HCT116 (cell line): ENCODE results near the gene TOP3B. TPM values are rescaled to one million over a fixed set of nuclear protein-coding genes. Genes with fewer than 3 reads are reported as not detected.

Source experiments
- ATAC-seq: fragments of 200-7000 bp; cut with Tn5 transposase; 2 replicates; pipeline ENCODE4 v1.9.1; 2020; ENCODE audit warnings: mild to moderate bottlenecking, moderate library complexity
- BruUV-seq: library from RNA; stranded (reverse); fragments of 400-500 nt; replicated peaks from 2 replicates; lab custom pipeline; 2021; lab: Mats Ljungman, UMichigan
- CTCF ChIA-PET: fragments of 300-600 bp; sonication (Branson Sonifier 250); formaldehyde crosslinking; loops from one replicate; lab custom pipeline; 2021; ENCODE audit warnings: antibody characterized with exemption; lab: Charles Lee
- POLR2A ChIA-PET: fragments of 300-600, 350-600 bp; sonication (Branson Sonifier 250); formaldehyde crosslinking; loops from one replicate; lab custom pipeline; 2021; ENCODE audit warnings: antibody characterized with exemption; lab: Charles Lee
- RAD21 ChIA-PET, 2 experiments: fragments of 300-600 bp; sonication (Branson Sonifier 250); formaldehyde crosslinking; loops; one replicate each; lab custom pipeline; 2023; ENCODE audit warnings: low total read pairs in 2 of 2; ENCODE audit not compliant: uncharacterized antibody in 2 of 2, unreplicated experiment in 2 of 2, low non-redundant PET in 1 of 2; lab: Charles Lee
- DNase-seq: peaks from one replicate; pipeline ENCODE4 v3.0.0-alpha.2; 2010; ENCODE audit warnings: low read depth, low spot score
- H2AFZ ChIP-seq: fragments of 200-600 bp; shearing (Covaris generic), sonication (generic); 2 replicates; pipeline ENCODE4 v1.6.1; 2017; ENCODE audit warnings: low read depth, mixed run types, mixed read lengths, antibody characterized with exemption, low read length; ENCODE audit not compliant: poor library complexity, severe bottlenecking
- H3K27ac ChIP-seq: 2 replicates; pipeline ENCODE4 v1.5.1; 2012; ENCODE audit warnings: low read depth, low read length
- H3K27me3 ChIP-seq: fragments of 200-600 bp; sonication (generic); 2 replicates; pipeline ENCODE4 v1.6.1; 2016; ENCODE audit warnings: mixed run types, low read length, mixed read lengths; ENCODE audit not compliant: insufficient read depth
- H3K36me3 ChIP-seq, 2 experiments: fragments of 200-500 bp in 1 of 2; fragments of 200-600 bp in 1 of 2; sonication (Bioruptor generic) in 1 of 2; sonication (generic) in 1 of 2; 2 replicates each; pipeline versions ENCODE4 v1.5.1 to v1.6.1; 2014 to 2016; ENCODE audit warnings: low read length in 2 of 2, inconsistent platforms in 1 of 2, mixed read lengths in 1 of 2, mixed run types in 1 of 2; ENCODE audit not compliant: insufficient read depth in 2 of 2, control insufficient read depth in 1 of 2
- H3K4me1 ChIP-seq, 2 experiments: fragments of 200-600 bp in 1 of 2; sonication (generic) in 1 of 2; 2 replicates each; pipeline versions ENCODE4 v1.5.1 to v1.6.1; 2012 to 2017; ENCODE audit warnings: low read length in 2 of 2, inconsistent platforms in 1 of 2, mild to moderate bottlenecking in 1 of 2, mixed read lengths in 1 of 2, mixed run types in 1 of 2, moderate library complexity in 1 of 2; ENCODE audit not compliant: insufficient read depth in 2 of 2, control insufficient read depth in 1 of 2
- H3K4me2 ChIP-seq: fragments of 200-600 bp; sonication (generic); 2 replicates; pipeline ENCODE4 v1.6.1; 2017; ENCODE audit warnings: mixed run types, low read length, mixed read lengths
- H3K4me3 ChIP-seq, 2 experiments: fragments of 200-600 bp in 1 of 2; sonication (generic) in 1 of 2; replicated peaks in 1 of 2; 2 replicates each; pipeline ENCODE4 v1.5.1; 2011 to 2016; ENCODE audit warnings: low read length in 2 of 2, control low read depth in 1 of 2, low read depth in 1 of 2, mild to moderate bottlenecking in 1 of 2, mixed read lengths in 1 of 2, mixed run types in 1 of 2
- H3K79me2 ChIP-seq: fragments of 200-600 bp; sonication (generic); 2 replicates; pipeline ENCODE4 v1.6.1; 2017; ENCODE audit warnings: mild to moderate bottlenecking, mixed run types, low read length, moderate library complexity, mixed read lengths; ENCODE audit not compliant: insufficient read depth
- H3K9ac ChIP-seq: fragments of 200-600 bp; sonication (generic); 2 replicates; pipeline ENCODE4 v1.6.1; 2016; ENCODE audit warnings: low read length, mixed read lengths
- H3K9me2 ChIP-seq: fragments of 200-600 bp; sonication (generic), shearing (Covaris generic); 2 replicates; pipeline ENCODE4 v1.6.1; 2017; ENCODE audit warnings: mixed run types, mild to moderate bottlenecking, moderate library complexity; ENCODE audit not compliant: insufficient read depth
- H3K9me3 ChIP-seq, 2 experiments: fragments of 200-500 bp in 1 of 2; fragments of 200-600 bp in 1 of 2; sonication (Bioruptor generic) in 1 of 2; sonication (generic) in 1 of 2; 2 replicates each; pipeline ENCODE4 v1.6.1; 2014 to 2017; ENCODE audit warnings: low read length in 2 of 2, mixed read lengths in 2 of 2, inconsistent platforms in 1 of 2, low read depth in 1 of 2, mild to moderate bottlenecking in 1 of 2, mixed run types in 1 of 2, moderate library complexity in 1 of 2; ENCODE audit not compliant: control insufficient read depth in 1 of 2, insufficient read depth in 1 of 2
- H4K20me1 ChIP-seq: fragments of 200-600 bp; sonication (generic), shearing (Covaris generic); 2 replicates; pipeline ENCODE4 v1.6.1; 2017; ENCODE audit warnings: mixed run types, mild to moderate bottlenecking, moderate library complexity; ENCODE audit not compliant: insufficient read depth
- ATF3 ChIP-seq: IDR thresholded peaks from 2 replicates; pipeline ENCODE4 v1.6.1; 2012
- CBX3 ChIP-seq: IDR thresholded peaks from 2 replicates; pipeline ENCODE4 v1.6.1; 2012; ENCODE audit warnings: low read depth
- CEBPB ChIP-seq: IDR thresholded peaks from 2 replicates; pipeline ENCODE4 v1.6.1; 2012; ENCODE audit warnings: low read depth
- EGR1 ChIP-seq: IDR thresholded peaks from 2 replicates; pipeline ENCODE4 v1.6.1; 2012; ENCODE audit warnings: low read depth
- ELF1 ChIP-seq: IDR thresholded peaks from 2 replicates; pipeline ENCODE4 v1.6.1; 2012; ENCODE audit warnings: low read depth, borderline replicate concordance
- EZH2phosphoT487 ChIP-seq: fragments of 200-600 bp; IDR thresholded peaks from 2 replicates; pipeline ENCODE4 v1.6.1; 2018; ENCODE audit warnings: antibody characterized with exemption, borderline replicate concordance
- JUND ChIP-seq: IDR thresholded peaks from 2 replicates; pipeline ENCODE4 v1.6.1; 2012
- MAX ChIP-seq: IDR thresholded peaks from 2 replicates; pipeline ENCODE4 v1.6.1; 2012
- POLR2A ChIP-seq: IDR thresholded peaks from 2 replicates; pipeline ENCODE4 v1.7.0; 2011; ENCODE audit warnings: borderline replicate concordance; ENCODE audit not compliant: insufficient read depth, insufficient read length; ENCODE audit errors: extremely low read depth
- POLR2AphosphoS5 ChIP-seq: IDR thresholded peaks from 2 replicates; pipeline ENCODE4 v1.6.1; 2011; ENCODE audit warnings: mild to moderate bottlenecking, low read depth, low read length, moderate library complexity
- REST ChIP-seq: IDR thresholded peaks from 2 replicates; pipeline ENCODE4 v1.6.1; 2012; ENCODE audit warnings: low read depth
- SP1 ChIP-seq: IDR thresholded peaks from 2 replicates; pipeline ENCODE4 v1.6.1; 2012; ENCODE audit warnings: low read depth
- SRF ChIP-seq: IDR thresholded peaks from 2 replicates; pipeline ENCODE4 v1.6.1; 2012; ENCODE audit warnings: low read depth
- ZBTB33 ChIP-seq: IDR thresholded peaks from 2 replicates; pipeline ENCODE4 v1.6.1; 2011; ENCODE audit warnings: mild to moderate bottlenecking, low read length, moderate library complexity; ENCODE audit not compliant: insufficient replicate concordance; ENCODE audit errors: extremely low read depth
- ZFX ChIP-seq: fragments of 450-650 bp; IDR thresholded peaks from 2 replicates; pipeline ENCODE4 v1.6.1; 2017
- ZNF274 ChIP-seq: fragments of 200-500 bp; sonication (Bioruptor generic); IDR thresholded peaks from 2 replicates; pipeline ENCODE4 v1.6.1; 2014; ENCODE audit warnings: mild to moderate bottlenecking, low read depth, low read length, inconsistent platforms
- intact Hi-C: fragments of 100-400 bp; cut with micrococcal nuclease; formaldehyde crosslinking; loops from 2 replicates; pipeline ENCODE4 v1.10.0; 2022
- total RNA-seq: library from RNA; stranded (reverse); gene quantifications from one replicate; pipeline ENCODE4 v1.2.1, GENCODE V29; 2021; ENCODE audit not compliant: unreplicated experiment

TOP3B gene
- total RNA-seq, 1 experiment from 2014 or later: 50.1 TPM

GRCh38 chr22:21932347-21932746, 50.2 kb downstream of the TOP3B start:
- intact Hi-C loops: no loop called here
- DNase-seq: no peak
- Histone ChIP-seq H3K36me3 (peaks cover 13 to 36% of the 10 kb centered on the region in 2 experiments), H2AFZ (no peak overlapping the region), H3K79me2 (peaks cover 8% of the 10 kb centered on the region; the same call in 1 of the 2 replicates), H3K4me2 (no peak overlapping the region), H3K27ac (no peak overlapping the region), H3K9ac (no peak overlapping the region), H3K9me3 (no peaks in the 10 kb centered on the region), H3K27me3 (no peaks in the 10 kb centered on the region), H3K4me3 (no peak overlapping the region), H4K20me1 (no peaks in the 10 kb centered on the region), H3K9me2 (no peaks in the 10 kb centered on the region), H3K4me1 (peaks cover under 1 to 8% of the 10 kb centered on the region in 2 experiments; a peak in 3 of 4 replicates)
- ChIA-PET CTCF (no interaction called here), POLR2A (no interaction called here), RAD21 (no interaction called here)
- no TSS peak for BruUV-seq
- TF ChIP-seq CBX3: no peak
- TF ChIP-seq SRF: no peak
- no peak for TF ChIP-seq ZNF274
- TF ChIP-seq ZBTB33: no peak
- TF ChIP-seq ZFX: no peak
- no peak for TF ChIP-seq POLR2AphosphoS5
- TF ChIP-seq REST: no peak
- TF ChIP-seq JUND: no peak
- TF ChIP-seq ATF3: no peak
- no peak for TF ChIP-seq MAX
- TF ChIP-seq EGR1: no peak
- no peak for TF ChIP-seq ELF1
- TF ChIP-seq SP1: no peak
- TF ChIP-seq EZH2phosphoT487: no peak
- no peak for TF ChIP-seq POLR2A
- no peak for TF ChIP-seq CEBPB
- ATAC-seq: no peak
